ENCODE results near the gene CDHR3.
A peak's percentile ranks its signal among the peaks of the same experiment; 100 is the strongest.

Gene CDHR3

DNA sequence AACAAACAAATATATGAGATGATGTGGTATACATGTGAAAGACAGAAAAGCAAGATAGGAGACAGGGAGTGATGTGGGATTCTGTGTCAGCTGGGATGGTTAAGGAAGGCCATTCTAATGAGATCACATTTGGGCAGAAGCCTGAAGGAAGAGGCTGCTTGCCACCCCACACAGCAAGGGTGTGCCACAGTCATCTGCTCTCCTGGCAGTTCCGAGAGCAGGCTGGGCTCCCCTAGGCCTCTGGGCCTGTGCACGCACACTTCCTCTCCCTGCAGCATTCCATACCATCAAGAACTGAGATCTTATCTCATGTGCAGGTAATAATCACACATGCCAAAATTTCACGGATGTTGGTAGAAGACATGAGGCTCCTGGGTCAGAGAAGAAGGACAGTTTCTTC, 105.9 kb downstream of the CDHR3 start:
- DNase-seq = no peak

DNA sequence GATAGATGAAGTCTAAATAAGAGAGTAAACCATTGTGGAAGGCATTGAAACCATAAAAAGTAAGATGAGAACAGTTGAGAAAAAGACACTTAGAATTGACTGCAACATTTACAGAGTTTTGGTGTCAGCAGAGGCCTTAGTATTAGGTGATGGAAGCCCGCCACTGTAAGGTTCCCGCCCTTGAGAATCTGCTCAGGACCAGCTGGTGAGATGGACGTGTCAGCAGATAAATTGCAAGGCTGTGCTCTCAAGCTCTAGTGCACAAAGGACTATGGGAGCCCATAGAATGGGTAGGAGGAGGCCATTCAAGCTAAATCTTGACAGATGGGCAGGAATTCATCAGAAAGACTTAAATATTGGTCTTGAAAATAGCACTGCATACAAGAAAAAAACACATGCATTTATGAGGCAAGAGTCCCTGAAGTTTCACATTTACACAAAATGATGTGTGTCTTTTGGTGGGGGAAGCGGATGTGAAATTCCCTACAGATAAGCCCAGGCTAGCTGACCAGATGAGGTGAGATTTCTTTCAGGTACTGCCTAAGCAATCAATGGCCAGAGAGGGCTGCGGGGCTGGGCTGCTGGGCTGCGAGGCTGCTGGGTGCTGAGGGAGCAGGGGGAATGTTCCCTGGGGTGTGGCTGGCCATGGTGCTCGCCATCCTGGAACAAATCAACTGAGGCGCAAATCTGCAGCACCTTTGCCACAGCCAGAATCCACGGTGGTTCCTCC, 106.6 kb downstream of the CDHR3 start:
- no peak for DNase-seq

DNA sequence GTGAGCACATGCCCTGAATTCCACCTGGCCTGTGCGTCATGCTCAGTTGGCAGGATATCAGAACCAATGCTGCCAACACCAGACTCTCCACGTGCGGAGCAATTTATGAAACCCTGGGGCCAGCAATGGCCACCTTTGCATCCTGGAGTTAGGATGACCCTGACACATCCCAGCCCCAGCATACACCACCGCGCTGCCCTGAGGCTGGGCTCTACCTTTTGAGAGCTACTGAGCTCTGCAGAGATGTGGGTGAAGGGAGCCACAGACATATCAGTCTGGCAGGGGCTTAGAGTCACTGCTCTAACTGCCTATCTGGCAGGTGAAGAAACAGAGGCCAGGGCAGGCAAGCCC, 107.1 kb downstream of the CDHR3 start:
- no peak for DNase-seq

DNA sequence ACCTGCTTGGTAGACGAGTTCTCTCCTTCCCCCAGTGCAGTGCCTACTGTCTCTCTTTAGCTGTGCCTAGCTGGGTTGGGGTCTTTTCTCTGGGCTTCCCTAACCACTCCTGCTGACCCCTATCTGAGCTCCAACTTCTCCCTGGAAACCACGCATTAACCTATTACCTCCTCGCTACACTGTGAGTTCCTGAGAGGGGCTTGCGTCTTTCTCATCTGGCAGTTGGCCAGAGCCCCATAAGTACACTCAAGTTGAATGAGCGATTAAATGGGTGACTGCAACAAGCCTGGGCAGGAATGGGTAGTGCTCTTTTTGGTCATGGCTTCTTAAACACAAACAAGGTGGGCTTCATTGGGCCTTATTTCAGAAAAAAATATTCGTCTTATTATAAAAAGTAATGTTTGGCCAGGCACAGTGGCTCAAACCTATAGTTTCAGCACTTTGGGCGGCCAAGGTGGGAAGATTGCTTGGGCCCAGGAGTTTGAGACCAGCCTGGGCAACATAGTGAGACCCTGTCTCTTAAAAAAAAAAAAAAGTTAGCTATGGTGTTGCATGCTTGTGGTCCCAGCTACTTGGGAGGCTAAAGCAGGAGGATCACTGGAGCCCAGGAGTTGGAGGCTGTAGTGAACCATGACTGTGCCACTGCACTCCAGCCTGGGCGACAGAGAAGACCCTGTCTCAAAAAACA, 107.6 kb downstream of the CDHR3 start:
- no peak for DNase-seq

DNA sequence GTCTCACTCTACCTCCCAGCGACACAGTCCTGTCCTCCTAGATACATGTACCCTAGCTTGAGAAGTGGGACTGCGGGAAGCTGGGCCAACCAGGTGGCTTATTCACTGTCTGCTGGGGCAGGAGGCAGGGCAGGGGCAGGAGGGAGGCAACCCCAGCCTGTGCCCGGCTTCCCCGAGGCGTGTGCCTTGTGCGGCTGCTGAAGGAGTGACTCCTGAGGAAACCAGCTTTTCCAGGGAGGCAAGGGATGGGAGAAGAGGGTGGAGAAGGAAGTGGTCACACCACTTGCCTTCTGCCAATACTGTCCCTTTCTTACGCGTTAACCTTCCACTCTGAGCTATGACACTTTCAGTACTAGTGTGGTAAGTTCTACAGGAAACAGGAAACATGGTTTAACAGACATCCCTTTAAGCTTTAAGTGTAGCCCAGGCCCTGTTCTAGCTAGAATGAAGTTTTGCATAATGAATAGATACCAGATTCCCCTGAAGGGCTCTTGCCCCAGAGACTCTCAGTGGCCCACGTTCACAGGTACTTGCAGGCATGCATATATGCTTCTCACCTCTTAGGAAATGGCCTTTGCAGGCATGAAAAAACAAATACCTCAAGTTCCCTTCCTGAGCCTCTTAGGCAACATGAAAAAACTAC, 108.4 kb downstream of the CDHR3 start:
- peak; percentile 30 for DNase-seq

DNA sequence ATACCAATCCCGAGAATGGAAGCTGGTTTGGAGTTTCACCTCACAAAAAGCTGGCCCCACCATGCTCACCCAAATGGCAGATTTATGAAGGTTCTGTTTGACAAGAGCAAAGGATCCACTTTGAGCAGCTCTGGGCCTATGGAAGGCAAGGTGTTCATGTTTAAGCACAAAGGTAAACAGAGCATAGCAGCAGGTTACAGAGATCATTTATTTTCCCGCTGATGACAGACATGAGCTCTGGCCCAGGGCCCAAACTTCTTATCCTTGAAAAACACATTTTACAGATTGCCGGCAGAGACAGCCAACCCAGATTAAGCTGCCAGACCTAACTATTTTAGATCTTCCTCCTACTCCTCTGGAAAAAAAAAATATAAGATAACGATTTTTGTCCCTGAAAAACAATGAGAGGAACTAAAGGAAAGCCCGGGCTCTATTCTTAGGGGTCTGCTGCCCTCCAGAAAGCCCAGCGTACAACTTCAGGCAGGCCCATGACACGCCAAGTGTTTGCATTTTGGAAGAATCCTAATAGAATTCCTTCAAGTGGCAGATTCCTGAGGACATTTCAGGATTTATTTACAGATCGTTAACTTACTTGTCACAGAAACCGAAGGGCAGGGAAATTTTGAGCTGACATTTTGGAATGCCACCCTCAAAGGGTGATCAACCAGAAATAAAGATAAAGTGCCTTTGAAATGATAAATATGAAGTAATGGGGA, 109.1 kb downstream of the CDHR3 start:
- DNase-seq = no peak

DNA sequence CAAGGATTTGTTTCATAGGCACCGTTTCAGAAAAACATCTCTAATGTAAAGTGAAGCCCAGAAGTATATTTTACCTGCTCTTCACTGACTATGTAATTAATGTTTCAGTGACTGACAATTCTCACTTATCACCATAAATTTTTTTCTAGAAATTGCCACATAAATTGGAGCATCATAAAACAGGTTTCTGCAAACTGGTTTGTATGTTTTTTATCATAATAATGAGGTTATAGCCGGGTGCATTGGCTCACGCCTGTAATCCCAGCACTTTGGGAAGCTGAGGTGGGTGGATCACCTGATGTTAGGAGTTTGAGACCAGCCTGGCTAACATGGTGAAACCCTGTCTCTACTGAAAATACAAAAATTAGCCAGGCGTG, 109.6 kb downstream of the CDHR3 start:
- no peak for DNase-seq

DNA sequence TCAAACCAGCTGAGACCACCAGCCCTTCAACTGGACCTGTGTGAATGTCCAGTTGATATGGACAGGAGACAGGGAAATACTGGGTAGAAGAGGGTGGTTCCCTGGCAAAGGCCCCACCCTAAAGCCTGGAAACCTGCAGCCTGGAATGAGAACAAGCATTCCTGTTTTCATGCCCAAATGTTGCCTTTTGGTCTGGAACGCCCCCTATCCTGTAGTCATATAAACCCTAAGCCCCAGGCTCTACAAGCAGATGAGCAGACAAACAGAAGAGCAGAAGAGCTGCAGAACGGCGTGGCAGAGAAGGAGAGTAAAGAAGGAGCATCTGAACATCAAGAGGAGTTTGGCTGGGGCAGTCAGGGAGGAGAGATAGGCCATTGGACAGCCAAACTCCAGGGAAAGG, 110.6 kb downstream of the CDHR3 start:
- no peak for DNase-seq

DNA sequence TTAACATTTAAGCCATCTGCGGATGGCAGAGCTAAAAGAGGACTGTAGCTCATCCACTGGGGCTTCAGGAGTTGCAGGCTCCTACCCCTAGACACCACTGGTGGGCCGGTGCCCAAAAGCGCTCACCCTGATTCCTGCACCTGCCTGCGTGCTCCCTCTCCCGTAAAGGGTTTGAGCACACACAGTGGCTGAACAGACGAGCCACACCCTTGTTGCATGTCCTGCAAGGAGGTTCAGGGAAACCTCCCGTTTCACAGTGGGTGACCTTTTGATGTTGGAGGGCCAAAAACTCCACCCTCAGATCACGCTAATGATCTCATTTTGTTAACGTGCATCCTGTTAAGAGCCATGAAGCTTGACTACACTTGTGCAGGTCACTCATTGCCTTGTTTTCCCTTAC, 111.2 kb downstream of the CDHR3 start:
- no peak for DNase-seq

DNA sequence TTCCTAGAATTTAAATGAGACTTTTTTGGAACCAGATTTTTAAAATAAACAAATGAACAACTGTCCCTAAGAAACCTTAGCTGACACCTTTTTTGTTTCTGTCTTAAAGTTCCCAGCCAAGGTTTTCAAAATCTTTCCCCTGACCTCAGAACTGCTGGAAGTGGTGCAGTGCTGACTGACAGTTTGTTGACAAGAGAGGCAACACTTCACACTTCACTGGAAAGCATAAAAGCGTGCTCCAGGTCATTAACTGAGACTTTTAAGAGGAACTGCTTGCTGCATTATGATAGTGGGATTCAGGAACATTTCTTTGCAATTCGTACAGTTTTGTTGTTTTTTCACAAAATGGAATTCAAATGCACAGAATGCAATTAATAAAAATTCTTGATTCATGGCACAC, 112.9 kb downstream of the CDHR3 start:
- DNase-seq = no peak

DNA sequence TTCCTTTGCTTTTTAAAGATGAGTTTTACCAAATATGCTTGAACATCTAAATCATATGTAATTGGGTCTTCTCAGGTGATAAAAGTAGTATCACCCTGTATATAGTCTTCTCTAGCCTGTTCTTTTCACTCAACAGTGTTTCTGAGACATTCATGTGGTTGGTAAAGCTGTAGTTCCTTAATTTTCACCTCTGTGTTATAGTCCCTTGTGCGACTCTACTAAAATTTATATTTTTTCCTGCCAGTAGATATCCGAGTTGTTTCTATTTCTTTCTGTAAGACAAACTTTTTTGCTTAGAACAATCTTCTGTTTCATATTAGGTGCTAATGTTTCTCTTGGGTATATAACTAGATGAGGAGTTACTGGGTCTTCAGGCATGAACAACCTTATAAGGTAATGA, 113.5 kb downstream of the CDHR3 start:
- no peak for DNase-seq

DNA sequence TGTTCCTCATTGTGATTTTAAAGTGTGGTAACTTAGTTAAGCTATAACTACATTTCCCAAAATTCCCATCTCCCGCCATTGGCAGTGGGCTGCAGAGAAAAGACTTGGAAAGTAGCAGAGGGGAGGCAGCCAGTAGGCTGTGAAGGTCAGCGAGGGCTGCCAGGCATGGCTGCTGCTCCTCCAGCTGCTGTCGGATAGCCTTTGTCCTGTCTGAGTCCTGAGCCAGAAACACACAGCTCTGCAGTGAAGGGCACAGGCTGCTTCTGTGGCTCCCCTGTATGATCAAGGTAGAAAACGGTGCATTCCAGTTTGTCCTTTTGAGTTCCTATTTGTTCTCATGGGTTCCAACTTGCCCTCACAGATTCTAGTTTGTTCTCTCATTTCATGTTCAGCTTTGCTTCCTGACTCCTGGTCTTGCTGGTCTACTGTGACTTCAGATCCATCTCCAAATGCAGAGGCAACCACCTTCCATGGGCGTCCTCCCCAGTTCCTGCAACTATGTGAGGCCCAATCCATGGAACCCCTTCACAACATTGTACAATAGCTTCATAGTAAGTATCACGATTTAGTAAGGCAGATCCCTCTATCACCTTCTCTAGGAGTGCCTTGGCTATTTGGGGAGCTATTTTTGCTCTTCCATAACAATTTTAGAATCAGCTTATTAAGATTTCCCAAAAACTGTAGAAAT, 117.4 kb downstream of the CDHR3 start:
- no peak for DNase-seq

DNA sequence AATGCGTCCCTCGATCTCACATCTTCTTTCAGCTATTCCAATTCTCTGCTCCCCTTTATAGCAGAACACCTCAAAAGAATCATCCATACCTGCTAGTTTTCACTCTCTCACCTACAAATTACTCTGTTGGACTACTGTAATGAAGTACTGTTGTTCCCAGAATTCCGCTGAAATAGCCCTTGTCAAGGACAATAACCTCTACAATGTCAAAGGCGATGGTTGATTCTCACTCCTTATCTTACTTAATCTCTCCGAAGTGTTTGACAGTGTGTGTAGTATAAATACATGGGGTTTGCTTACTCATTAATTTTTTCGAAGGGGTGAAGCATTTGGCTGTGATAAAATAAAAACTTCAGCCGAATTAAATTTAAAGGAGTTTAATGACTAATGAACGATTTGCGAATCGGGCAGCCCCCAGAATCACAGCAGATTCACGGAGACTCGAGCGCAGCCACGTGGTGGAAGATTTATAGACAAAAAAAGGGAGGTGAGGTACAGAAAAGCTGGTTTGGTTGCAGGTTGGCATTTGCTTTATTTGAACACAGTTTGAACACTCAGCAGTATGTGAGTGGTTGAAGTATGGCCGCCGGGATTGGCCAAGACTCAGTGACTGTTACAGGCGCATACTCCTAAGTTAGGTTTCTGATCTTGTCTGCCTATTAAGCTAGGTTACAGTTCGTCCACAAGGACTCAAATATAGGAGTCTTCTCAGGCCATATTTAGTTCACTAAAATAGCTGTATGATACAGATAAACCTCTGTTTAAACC, 119.2 kb downstream of the CDHR3 start:
- DNase-seq = no peak

Measured in activated naive CD4-positive, alpha-beta T cell treated with anti-CD3 and anti-CD28 coated beads, Interleukin-2, amount 50 U/mL, for 16 hours (primary cell).